Stimulated activated naive B cell treated with anti-CD40 and anti-IgM and Interleukin-4, amounts not matched to agents 10 μg/mL and 1 μg/mL and 100 μg/mL, for 72 hours (primary cell): ENCODE data around the gene ILKAP.
A peak's percentile ranks its signal among the peaks of the same experiment; 100 is the strongest.

Experiments used
- ATAC-seq, 2 donors: fragments of 150-1000 bp; cut with Tn5 transposase; replicated peaks; 2 replicates each; pipeline ENCODE4 v1.10.0; 2021; ENCODE audit warnings: moderate library complexity in 1 of 2
- DNase-seq: peaks from one replicate; pipeline ENCODE4 v3.0.0; 2021
- H3K27ac Mint-ChIP-seq: one replicate; pipeline ENCODE4 v1.8.0; 2022; ENCODE audit warnings: mild to moderate bottlenecking, mixed read lengths
- H3K27me3 Mint-ChIP-seq, 2 donors: one replicate each; pipeline ENCODE4 v1.8.0; 2022; ENCODE audit warnings: mixed read lengths in 2 of 2
- H3K36me3 Mint-ChIP-seq, 2 donors: one replicate each; pipeline ENCODE4 v1.8.0; 2022; ENCODE audit warnings: mixed read lengths in 2 of 2, mild to moderate bottlenecking in 1 of 2
- H3K4me1 Mint-ChIP-seq, 2 donors: one replicate each; pipeline ENCODE4 v1.8.0; 2022; ENCODE audit warnings: mixed read lengths in 2 of 2, mild to moderate bottlenecking in 1 of 2
- H3K4me3 Mint-ChIP-seq, 2 donors: one replicate each; pipeline ENCODE4 v1.8.0; 2022; ENCODE audit warnings: mild to moderate bottlenecking in 2 of 2, mixed read lengths in 2 of 2, moderate library complexity in 1 of 2
- H3K9me3 Mint-ChIP-seq, 2 donors: one replicate each; pipeline ENCODE4 v1.8.0; 2022; ENCODE audit warnings: mixed read lengths in 2 of 2, mild to moderate bottlenecking in 1 of 2

Gene ILKAP

DNA sequence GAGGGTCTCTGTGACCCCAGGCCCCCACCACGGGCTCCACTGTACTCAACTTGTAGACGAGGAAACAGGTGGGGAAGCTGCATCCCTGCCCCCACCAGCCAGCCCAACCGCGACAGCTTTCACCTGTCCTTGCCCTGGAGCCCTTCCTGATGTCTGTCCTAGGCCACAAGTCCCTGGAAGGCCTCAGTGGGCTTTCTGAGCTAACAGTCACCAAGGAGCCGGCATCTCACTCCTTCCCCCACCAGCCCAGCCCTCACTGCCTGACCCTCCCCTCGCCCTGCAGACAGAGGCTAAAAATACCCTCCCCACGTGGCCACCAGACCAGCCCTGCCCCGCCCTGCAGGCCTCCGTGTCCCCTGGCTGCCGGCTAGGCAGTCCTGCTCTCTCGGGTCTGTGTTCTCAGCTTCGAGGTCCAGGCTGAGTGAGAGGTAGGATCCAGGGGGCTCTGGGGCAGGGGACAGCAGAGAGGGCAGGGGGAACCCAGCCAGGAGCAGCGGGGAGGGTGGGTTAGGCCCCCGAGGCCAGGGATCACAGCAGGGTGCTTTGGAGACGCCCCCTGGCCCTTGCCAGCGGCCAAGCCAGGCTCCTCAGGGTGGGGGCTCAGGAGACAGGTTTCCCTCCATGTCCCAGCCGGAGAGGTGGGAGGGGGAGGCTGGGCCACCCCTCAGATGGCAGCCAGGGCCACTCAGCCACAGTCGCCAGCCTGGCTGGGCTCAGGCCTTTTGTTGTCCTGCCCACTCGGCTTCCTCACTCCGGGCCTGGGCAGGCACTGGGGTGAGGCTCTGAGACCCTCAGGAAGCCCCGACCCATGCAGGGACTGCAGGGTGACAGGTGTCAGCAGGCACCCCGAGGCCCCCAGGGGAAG lies 64.9 kb downstream of the ILKAP start, which contains the start of gene KLHL30:
KLHL30 (plus strand) TSS at position 338 of the 865 bp plus-strand sequence. CDS start 2,087 bp downstream, outside the sequence.
- no peak for DNase-seq
- peak within 1 kb of the TSS; percentile 17 to 59 for H3K4me3 Mint-ChIP-seq
- H3K27ac Mint-ChIP-seq = peak within 1 kb of the TSS; percentile 22
- H3K4me1 Mint-ChIP-seq = peaks cover 5 to 39% of the 10 kb centered on the region in 2 donors
- H3K27me3 Mint-ChIP-seq = peaks cover 0 to 8% of the 10 kb centered on the region in 2 donors
- no peaks in the 10 kb centered on the region for H3K9me3 Mint-ChIP-seq
- H3K36me3 Mint-ChIP-seq = no peaks in the 10 kb centered on the region
- ATAC-seq = peak in 1 of 2 donors; percentile 16

DNA sequence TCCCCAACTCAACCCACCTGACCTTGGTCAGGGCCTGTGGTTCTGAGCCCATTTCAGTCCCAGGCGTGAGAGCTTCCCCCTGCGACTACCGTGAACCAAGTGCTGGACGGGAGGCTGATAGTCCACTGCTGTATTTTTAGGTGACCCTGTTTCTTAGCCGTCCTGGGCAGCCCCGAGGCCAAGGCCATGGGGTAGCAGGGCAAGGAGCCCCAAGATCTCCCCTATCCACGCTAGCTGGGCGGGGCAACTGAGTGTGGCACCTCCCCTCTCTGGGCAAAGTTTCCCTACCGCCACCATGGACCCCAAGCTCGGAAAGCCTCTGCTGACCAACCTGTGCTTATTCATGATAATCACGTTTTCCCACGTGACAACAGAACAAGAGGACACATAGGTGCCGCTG lies 65.6 kb downstream of the ILKAP start:
- Mint-ChIP-seq H3K27ac (peak overlapping the region; percentile 22), H3K4me3 (no peak overlapping the region), H3K27me3 (peaks cover 0 to 8% of the 10 kb centered on the region in 2 donors), H3K4me1 (peaks cover 4 to 36% of the 10 kb centered on the region in 2 donors), H3K9me3 (no peaks in the 10 kb centered on the region), H3K36me3 (no peaks in the 10 kb centered on the region)
- ATAC-seq (no peak), DNase-seq (no peak)

DNA sequence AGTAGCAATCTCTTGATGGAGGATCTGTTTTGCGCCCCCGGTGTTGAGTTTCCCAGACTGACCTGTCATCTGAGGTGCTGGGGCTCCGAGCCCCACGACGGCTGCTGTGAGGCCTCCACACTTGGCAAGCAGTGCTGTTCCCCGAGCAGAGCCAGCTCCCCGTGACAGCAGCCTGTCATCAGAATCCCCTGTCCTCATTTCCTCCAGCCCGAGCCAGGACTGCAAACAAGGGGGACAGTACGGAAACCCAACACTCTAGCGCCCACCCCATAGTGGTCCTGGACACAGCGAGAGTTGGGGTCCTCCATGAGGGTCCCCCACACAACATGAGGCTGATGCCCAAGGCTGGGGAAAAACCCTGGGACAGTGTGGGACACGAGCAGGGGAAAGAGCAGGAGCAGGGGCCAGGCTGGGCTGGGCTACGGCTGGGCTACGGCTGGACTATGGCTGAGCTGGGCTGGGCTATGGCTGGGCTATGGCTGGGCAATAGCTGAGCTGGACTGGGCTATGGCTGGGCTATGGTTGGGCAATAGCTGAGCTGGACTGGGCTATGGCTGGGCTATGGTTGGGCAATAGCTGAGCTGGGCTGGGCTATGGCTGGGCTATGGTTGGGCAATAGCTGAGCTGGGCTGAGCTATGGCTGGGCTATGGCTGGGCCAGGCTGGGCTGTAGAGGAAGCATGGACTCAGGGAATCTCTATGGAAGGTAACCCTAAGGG lies 66.5 kb downstream of the ILKAP start:
- Mint-ChIP-seq H3K4me1 (peaks cover 4 to 33% of the 10 kb centered on the region in 2 donors), H3K36me3 (peaks cover 0 to 2% of the 10 kb centered on the region in 2 donors), H3K4me3 (no peak overlapping the region), H3K9me3 (no peaks in the 10 kb centered on the region), H3K27me3 (peaks cover 0 to 6% of the 10 kb centered on the region in 2 donors), H3K27ac (no peak overlapping the region)
- ATAC-seq (no peak), DNase-seq (no peak)

DNA sequence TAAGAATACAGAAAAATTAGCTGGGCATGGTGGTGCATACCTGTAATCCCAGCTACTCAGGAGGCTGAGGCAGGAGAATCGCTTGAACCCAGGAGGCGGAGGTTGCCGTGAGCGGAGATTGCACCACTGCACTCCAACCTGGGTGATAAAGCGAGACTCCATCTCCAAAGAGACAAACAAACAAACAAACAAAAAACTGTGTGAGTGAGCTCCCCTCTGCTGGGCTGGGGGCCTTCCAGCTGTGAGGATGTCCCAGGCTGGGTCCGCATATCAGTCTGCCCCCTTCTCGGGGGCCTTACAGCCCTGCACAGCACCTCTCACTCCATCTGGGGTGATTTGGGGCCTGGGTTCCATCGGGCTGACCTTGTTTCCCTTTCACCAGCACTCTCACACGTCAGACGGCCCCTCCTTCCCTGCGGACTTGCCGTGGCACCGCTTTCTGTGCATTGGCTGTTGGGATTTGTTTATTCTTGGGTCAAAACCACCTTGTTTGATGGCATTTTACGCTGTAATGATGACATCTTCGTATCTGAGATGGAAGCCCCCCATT lies 67.8 kb downstream of the ILKAP start:
- H3K27me3 Mint-ChIP-seq = no peaks in the 10 kb centered on the region
- ATAC-seq = no peak
- no peak overlapping the region for H3K4me3 Mint-ChIP-seq
- no peak overlapping the region for H3K27ac Mint-ChIP-seq
- no peak for DNase-seq
- peaks cover 1 to 24% of the 10 kb centered on the region in 2 donors for H3K4me1 Mint-ChIP-seq
- H3K9me3 Mint-ChIP-seq = no peaks in the 10 kb centered on the region
- H3K36me3 Mint-ChIP-seq = peaks cover 0 to 2% of the 10 kb centered on the region in 2 donors

DNA sequence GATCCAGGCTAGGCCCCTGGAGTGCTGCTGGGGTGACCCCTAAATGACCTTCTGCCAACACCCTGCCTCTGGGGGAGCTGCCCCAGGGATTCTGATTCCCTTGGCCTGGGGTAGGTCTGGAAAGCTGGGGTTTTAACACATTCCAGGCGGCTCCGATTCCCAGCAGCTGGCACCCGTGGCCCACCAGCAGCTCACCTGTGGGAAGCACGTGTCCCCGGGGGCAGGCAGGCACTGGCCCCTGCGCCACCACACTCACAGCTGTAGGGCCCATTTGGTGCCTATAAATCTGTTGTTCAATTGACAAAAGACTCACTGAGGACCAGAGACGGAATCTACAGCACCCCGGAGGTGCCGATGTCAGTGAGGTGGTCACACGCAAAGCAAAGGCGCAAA lies 69.1 kb downstream of the ILKAP start:
- no peaks in the 10 kb centered on the region for H3K9me3 Mint-ChIP-seq
- H3K4me3 Mint-ChIP-seq = no peak overlapping the region
- H3K27me3 Mint-ChIP-seq = no peaks in the 10 kb centered on the region

DNA sequence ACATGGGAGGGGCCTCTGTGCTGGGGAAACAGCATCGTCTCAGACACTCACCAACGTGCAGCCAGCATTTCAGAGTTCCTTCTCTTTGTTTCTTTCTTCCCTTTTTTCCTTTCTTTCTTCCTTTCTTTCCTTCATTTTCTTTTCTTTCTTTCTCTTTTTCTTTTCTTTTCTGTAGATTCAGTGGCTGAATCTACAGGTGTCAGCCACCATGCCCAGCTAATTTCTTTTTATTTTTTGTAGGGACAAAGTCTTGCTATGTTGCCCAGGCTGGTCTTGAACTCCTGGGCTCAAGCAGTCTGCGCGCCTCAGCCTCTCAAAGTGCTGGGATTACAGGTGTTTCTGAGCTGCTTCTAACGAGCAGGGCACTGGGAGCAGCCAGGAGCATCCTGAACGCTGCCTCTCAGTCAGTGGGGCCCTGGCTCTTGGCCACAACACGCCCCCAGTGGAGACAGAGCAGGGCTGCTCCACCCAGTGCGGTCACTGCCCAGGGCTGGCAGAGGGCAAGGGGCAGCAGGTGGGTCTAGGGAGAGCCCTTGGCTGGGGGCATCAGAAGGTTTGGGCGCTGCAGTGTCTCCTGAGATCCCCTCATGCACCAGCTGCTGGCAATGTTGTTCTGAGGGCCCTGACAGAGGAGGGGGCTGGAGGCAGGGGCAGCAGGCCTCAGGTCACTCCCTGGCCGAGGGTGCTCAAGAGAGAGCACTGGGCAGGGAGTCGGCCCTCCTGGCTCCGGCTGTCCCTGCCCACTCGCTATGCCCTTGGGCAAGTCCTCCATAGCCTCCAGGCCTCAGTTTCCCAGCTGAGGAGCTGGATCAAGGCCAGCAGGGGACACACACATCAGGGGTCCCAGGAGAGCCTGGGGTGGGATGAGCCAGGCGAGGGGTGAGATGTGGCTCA lies 69.7 kb downstream of the ILKAP start:
- Mint-ChIP-seq H3K27ac (no peak overlapping the region), H3K4me3 (no peak overlapping the region), H3K27me3 (no peaks in the 10 kb centered on the region), H3K4me1 (peaks cover 1 to 12% of the 10 kb centered on the region in 2 donors), H3K36me3 (peaks cover 0 to 2% of the 10 kb centered on the region in 2 donors), H3K9me3 (no peaks in the 10 kb centered on the region)
- DNase-seq (no peak), ATAC-seq (no peak)

More for the DNA sequence above, 69.1 kb downstream of the ILKAP start:
- DNase-seq (no peak), ATAC-seq (no peak)
- Mint-ChIP-seq H3K36me3 (peaks cover 0 to 2% of the 10 kb centered on the region in 2 donors), H3K4me1 (peaks cover 1 to 19% of the 10 kb centered on the region in 2 donors), H3K27ac (no peak overlapping the region)

DNA sequence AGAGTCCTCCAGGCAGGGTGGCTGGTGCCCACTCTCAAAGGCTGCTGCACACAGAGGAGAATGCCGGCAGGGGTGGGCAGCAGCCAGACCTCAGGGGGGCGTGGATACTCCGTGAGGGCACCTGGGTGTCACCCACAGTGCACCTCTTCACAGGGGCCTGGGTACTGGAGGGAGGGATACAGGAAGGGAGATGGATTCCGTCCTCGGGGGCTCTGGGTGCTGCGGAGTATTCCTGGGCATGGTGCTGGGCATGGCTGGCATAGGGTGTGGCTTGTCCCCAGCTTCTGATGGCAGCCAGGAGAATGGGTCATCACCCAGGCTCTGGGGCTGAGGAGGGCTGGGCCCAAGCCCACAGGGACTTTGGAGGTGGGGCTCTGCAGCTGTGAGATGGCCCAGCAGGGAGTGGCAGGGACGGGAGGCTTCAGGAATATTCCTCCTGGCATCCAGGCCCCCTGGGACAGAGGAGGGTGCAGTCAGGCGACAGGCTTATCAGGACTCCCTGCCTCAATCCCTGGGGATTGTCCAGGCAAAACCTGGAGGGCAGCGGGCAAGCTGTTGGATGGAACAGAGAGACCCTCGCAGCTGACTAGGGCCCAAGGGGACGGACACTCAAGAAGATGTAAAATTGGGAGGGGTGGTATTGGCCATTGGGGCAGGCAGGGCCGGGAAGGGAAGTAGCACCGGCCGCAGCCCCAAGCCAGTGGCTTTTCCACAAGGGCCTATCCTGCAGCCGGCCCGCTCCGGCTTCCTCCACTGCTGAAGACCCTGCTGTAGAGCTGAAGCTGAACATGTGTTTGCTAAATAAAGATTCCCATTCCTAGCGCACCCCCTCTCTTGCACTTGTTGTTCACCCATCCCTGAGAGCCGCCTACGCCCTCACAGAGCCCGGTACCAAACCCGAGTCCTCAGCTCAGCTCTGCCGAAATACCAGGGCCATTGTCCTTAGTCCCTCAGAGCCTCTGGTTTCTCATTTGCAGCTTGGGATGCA lies 70.7 kb downstream of the ILKAP start:
- DNase-seq (no peak), ATAC-seq (no peak)
- Mint-ChIP-seq H3K27ac (no peak overlapping the region), H3K4me1 (peaks cover 1 to 3% of the 10 kb centered on the region in 2 donors), H3K36me3 (peaks cover 0 to 2% of the 10 kb centered on the region in 2 donors), H3K27me3 (no peaks in the 10 kb centered on the region), H3K9me3 (no peaks in the 10 kb centered on the region), H3K4me3 (no peak overlapping the region)

DNA sequence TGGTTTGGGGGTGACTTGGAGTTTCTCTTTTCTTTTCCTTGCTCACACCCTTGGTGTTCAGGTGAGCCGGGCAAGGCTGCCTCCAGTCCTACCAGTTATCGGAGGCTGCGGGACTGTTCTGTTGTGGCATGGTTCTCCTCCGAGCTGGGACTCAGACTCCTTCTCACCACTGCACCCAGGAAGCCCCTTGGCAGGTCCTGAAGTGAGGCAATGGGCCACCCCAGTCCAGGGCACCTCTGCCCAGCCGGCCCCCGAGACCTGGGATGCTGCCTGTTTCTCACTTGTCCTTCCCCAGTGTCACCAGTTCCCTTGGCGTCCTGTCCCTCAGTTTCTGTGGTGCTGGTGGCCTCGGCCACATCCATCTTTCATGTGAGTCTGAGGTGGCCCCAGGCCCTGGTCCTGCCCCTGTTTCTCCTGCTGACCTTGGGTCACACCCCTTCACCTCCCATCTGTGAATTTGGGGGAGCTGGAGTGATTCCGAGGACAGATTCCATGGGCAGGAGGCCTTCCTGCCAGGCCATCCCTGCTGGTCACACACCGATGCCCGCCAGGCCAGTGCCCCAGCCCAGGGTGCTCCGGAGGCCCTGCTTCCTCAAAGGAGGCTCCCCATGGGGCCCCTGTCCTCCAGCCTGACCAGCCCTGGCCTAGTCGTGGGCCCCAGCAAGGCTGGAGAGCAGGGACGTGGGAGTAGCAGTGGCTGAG lies 71.6 kb downstream of the ILKAP start:
- H3K36me3 Mint-ChIP-seq = peaks cover 0 to 2% of the 10 kb centered on the region in 2 donors
- ATAC-seq (no peak), DNase-seq (no peak)
- H3K4me1 Mint-ChIP-seq = peaks cover 0 to 1% of the 10 kb centered on the region in 2 donors
- H3K9me3 Mint-ChIP-seq = no peaks in the 10 kb centered on the region
- H3K27ac Mint-ChIP-seq = no peak overlapping the region
- H3K27me3 Mint-ChIP-seq = no peaks in the 10 kb centered on the region
- no peak overlapping the region for H3K4me3 Mint-ChIP-seq

DNA sequence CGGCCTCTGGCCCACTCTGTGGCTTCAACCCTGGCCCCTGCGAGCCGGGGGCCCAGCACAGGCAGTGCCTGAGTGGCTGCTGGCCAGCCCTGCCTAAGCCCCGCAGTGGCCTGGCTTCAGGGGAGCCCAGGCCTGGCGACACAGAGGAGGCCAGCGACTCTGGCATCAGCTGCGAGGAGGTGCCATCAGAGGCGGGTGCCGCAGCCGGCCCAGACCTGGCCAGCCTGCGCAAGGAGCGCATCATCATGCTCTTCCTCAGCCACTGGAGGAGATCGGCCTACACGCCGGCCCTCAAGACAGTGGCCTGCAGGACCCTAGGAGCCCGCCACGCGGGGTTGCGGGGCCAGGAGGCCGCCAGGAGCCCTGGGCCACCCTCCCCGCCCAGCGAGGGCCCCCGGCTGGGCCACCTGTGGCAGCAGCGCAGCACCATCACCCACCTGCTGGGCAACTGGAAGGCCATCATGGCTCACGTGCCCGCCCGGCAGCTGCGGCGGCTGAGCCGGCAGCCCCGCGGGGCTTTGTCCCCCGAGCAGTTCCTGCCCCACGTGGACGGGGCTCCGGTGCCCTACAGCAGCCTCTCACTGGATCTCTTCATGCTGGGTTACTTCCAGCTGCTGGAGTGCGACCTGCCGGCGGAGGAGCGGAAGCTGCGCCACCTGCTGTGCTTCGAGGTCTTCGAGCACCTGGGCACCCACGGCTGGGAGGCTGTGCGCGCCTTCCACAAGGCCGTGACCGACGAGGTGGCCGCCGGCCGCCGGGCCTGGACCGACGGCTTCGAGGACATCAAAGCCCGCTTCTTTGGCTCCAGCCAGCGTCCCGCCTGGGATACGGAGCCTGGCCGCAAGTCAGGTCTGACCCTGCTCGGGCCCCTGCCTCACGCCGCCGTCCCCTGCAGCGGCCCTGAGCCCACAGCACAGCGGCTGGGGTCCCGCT lies 72.5 kb downstream of the ILKAP start:
- Mint-ChIP-seq H3K4me3 (no peak overlapping the region), H3K27me3 (no peaks in the 10 kb centered on the region), H3K27ac (no peak overlapping the region), H3K4me1 (peaks cover 0 to 1% of the 10 kb centered on the region in 2 donors), H3K36me3 (peaks cover 0 to 2% of the 10 kb centered on the region in 2 donors), H3K9me3 (no peaks in the 10 kb centered on the region)
- no peak for DNase-seq
- no peak for ATAC-seq

DNA sequence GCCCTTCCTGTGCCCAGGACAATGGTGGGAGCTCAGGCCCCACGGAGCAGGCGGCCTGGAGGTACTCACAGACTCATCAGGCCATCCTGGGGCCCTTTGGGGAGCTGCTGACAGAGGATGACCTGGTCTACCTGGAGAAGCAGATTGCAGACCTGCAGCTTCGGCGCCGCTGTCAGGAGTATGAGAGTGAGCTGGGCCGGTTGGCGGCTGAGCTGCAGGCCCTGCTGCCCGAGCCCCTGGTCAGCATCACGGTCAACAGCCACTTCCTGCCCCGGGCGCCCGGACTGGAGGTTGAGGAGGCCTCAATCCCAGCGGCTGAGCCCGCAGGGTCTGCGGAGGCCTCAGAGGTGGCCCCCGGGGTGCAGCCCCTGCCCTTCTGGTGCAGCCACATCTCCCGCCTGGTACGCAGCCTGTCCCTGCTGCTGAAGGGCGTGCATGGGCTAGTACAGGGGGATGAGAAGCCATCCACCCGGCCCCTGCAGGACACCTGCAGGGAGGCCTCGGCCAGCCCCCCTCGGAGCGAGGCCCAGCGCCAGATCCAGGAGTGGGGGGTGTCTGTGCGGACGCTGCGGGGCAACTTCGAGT lies 73.3 kb downstream of the ILKAP start:
- Mint-ChIP-seq H3K4me1 (peaks cover 0 to 1% of the 10 kb centered on the region in 2 donors), H3K9me3 (no peaks in the 10 kb centered on the region), H3K4me3 (no peak overlapping the region), H3K27me3 (no peaks in the 10 kb centered on the region), H3K36me3 (peaks cover 0 to 2% of the 10 kb centered on the region in 2 donors), H3K27ac (no peak overlapping the region)
- ATAC-seq (no peak), DNase-seq (no peak)

DNA sequence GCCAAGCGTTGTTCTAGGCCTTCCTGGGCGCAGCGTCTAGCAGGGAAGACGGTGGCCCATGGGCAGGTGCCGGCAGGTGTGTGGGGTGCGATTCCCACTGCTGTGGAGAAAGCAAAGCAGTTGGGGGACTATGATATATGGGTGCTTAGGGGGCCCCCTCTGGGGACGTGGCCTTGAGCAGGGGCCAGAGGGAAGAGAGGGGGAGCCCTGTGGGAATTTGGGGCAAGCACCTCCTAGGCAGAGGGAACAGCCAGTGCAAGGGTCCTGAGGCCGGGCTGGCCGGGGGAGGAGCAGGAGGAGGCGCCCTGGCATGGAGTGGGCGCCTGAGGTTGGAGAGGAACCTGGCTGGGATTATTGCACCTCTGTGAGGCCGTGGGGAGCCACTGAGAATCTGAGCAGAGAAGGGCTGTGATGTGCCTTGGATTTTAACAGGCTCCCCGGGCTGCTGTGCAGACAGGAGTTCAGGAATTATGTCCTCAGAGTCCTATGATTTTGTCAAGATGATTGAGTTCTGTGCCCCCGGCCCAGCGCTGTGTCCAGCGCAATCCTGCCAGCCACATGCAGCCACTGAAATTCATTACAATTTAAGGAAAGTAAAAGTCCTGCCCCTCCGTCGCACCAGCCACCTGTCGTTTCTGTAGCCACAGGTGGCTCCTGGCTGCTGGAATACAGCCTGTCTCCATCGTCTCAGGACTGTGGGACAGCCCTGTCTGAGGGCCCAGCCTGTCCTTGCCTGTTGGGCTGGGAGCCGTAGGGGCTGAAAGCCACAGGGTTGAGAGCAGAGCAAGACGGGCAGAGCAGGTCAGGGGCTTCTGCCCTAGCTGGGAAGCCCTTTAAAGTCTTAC lies 74.1 kb downstream of the ILKAP start:
- H3K4me3 Mint-ChIP-seq = no peak overlapping the region
- H3K27me3 Mint-ChIP-seq = no peaks in the 10 kb centered on the region
- ATAC-seq (no peak), DNase-seq (no peak)
- H3K9me3 Mint-ChIP-seq = no peaks in the 10 kb centered on the region
- H3K4me1 Mint-ChIP-seq = no peaks in the 10 kb centered on the region
- H3K27ac Mint-ChIP-seq = no peak overlapping the region
- H3K36me3 Mint-ChIP-seq = peaks cover 0 to 2% of the 10 kb centered on the region in 2 donors
